DND-41 (cell line): ENCODE measurements around the gene OLFM3.

ENCODE experiments used
- ATAC-seq: fragments of 200-7000 bp; cut with Tn5 transposase; 3 replicates; pipeline ENCODE4 v1.9.1; 2021; ENCODE audit warnings: low read depth; ENCODE audit not compliant: insufficient read depth
- DNase-seq: peaks from one replicate; pipeline ENCODE4 v3.0.0-alpha.2; 2020
- H2AFZ ChIP-seq: 2 replicates; pipeline ENCODE4 v1.6.0; 2012; ENCODE audit warnings: low read depth, low read length
- H3K27ac ChIP-seq: 2 replicates; pipeline ENCODE4 v1.5.1; 2012; ENCODE audit warnings: low read length, inconsistent platforms
- H3K27me3 ChIP-seq: fragments of 200-600 bp; sonication (generic); 2 replicates; pipeline ENCODE4 v1.6.0; 2012; ENCODE audit warnings: low read length, mild to moderate bottlenecking, inconsistent platforms; ENCODE audit not compliant: insufficient read depth, poor library complexity
- H3K36me3 ChIP-seq: 2 replicates; pipeline ENCODE4 v1.5.1; 2012; ENCODE audit warnings: low read length, inconsistent platforms; ENCODE audit not compliant: insufficient read depth
- H3K4me1 ChIP-seq: 2 replicates; pipeline ENCODE4 v1.5.1; 2012; ENCODE audit warnings: mild to moderate bottlenecking, low read length; ENCODE audit not compliant: insufficient read depth
- H3K4me2 ChIP-seq: 2 replicates; pipeline ENCODE4 v1.6.0; 2012; ENCODE audit warnings: mild to moderate bottlenecking, moderate library complexity, low read length, inconsistent platforms; ENCODE audit not compliant: insufficient read depth
- H3K4me3 ChIP-seq, 2 experiments: fragments of 200-600 bp in 1 of 2; shearing (Covaris generic) in 1 of 2; 2 replicates each; pipeline ENCODE4 v1.5.1; 2012 to 2016; ENCODE audit warnings: inconsistent platforms in 2 of 2, low read length in 2 of 2, mild to moderate bottlenecking in 2 of 2, low read depth in 1 of 2, moderate library complexity in 1 of 2
- H3K79me2 ChIP-seq: 2 replicates; pipeline ENCODE4 v1.6.0; 2012; ENCODE audit warnings: low read length, inconsistent platforms; ENCODE audit not compliant: insufficient read depth
- H3K9ac ChIP-seq: 2 replicates; pipeline ENCODE4 v1.6.0; 2012; ENCODE audit warnings: low read depth, mild to moderate bottlenecking, inconsistent platforms, low read length, moderate library complexity
- H3K9me3 ChIP-seq: 2 replicates; pipeline ENCODE4 v1.5.1; 2012; ENCODE audit warnings: low read length, moderate library complexity, mild to moderate bottlenecking, inconsistent platforms; ENCODE audit not compliant: insufficient read depth, severe bottlenecking
- H4K20me1 ChIP-seq: 2 replicates; pipeline ENCODE4 v1.6.0; 2012; ENCODE audit warnings: low read length; ENCODE audit not compliant: insufficient read depth
- EZH2 ChIP-seq: IDR thresholded peaks from 3 replicates; pipeline ENCODE4 v1.6.1; 2012; ENCODE audit warnings: borderline replicate concordance, low read depth, mild to moderate bottlenecking, moderate library complexity, low read length, inconsistent platforms; ENCODE audit not compliant: severe bottlenecking
- TF ChIP-seq, protein P1 (sequence below): IDR thresholded peaks from 2 replicates; pipeline ENCODE4 v1.5.1; 2012; ENCODE audit warnings: borderline replicate concordance, low read length, moderate library complexity, mild to moderate bottlenecking; ENCODE audit not compliant: poor library complexity, severe bottlenecking; ENCODE audit errors: extremely low read depth

Gene OLFM3

DNA sequence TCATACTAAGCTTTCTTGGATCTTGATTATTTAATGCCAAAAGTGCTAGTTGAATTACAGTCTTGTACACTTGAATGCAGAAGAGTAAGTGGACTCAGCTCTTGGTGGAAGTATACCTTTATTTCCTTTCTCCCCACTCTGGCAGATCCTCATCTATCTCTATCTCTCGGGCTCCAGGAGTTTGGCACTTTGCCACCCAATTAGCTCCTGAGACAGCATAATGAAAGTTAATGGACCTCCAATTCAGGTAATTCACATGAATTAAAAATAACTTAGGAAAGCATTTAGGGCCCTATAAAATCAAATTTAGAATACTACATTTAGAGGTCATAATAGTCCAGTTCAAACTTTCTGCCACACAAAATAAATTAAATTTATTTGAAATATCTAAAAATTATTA, 67.4 kb downstream of the OLFM3 start:
- Histone ChIP-seq H3K4me3 (no peak overlapping the region), H3K27me3 (no peaks in the 10 kb centered on the region), H4K20me1 (no peaks in the 10 kb centered on the region), H3K9ac (no peak overlapping the region), H3K9me3 (no peaks in the 10 kb centered on the region), H3K79me2 (no peaks in the 10 kb centered on the region), H3K4me2 (no peak overlapping the region), H3K36me3 (no peaks in the 10 kb centered on the region), H2AFZ (no peak overlapping the region), H3K27ac (no peak overlapping the region), H3K4me1 (no peaks in the 10 kb centered on the region)
- DNase-seq (no peak), ATAC-seq (no peak)
- no peak for TF ChIP-seq EZH2
- TF ChIP-seq, protein P1, sequence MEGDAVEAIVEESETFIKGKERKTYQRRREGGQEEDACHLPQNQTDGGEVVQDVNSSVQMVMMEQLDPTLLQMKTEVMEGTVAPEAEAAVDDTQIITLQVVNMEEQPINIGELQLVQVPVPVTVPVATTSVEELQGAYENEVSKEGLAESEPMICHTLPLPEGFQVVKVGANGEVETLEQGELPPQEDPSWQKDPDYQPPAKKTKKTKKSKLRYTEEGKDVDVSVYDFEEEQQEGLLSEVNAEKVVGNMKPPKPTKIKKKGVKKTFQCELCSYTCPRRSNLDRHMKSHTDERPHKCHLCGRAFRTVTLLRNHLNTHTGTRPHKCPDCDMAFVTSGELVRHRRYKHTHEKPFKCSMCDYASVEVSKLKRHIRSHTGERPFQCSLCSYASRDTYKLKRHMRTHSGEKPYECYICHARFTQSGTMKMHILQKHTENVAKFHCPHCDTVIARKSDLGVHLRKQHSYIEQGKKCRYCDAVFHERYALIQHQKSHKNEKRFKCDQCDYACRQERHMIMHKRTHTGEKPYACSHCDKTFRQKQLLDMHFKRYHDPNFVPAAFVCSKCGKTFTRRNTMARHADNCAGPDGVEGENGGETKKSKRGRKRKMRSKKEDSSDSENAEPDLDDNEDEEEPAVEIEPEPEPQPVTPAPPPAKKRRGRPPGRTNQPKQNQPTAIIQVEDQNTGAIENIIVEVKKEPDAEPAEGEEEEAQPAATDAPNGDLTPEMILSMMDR: no peak

DNA sequence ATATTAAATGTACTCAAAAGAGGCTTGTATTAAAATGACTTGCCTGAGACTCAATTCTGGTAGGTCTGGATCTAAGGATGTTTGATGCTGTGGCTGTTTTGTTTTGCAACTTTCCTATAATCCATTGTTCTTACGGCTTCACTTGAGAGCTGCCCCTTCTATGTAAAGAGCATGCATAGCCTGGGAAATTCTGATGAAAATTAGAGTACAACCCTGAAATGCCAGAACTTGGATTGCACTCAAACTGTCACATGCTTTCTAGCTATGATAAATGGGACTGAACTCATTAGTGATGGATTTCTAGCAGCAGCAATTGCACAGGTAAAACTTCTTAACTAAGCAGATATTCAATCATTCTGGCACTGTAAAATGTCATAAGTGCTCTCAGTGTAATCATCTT, 67.9 kb downstream of the OLFM3 start:
- no peak for TF ChIP-seq EZH2
- TF ChIP-seq, protein P1: no peak
- no peaks in the 10 kb centered on the region for H3K79me2 ChIP-seq
- H3K9me3 ChIP-seq: no peaks in the 10 kb centered on the region
- no peaks in the 10 kb centered on the region for H3K4me1 ChIP-seq
- no peaks in the 10 kb centered on the region for H4K20me1 ChIP-seq
- no peak overlapping the region for H2AFZ ChIP-seq
- H3K4me3 ChIP-seq: no peak overlapping the region
- no peak overlapping the region for H3K4me2 ChIP-seq
- no peaks in the 10 kb centered on the region for H3K27me3 ChIP-seq
- H3K36me3 ChIP-seq: no peaks in the 10 kb centered on the region
- ATAC-seq: no peak
- no peak for DNase-seq
- no peak overlapping the region for H3K27ac ChIP-seq
- no peak overlapping the region for H3K9ac ChIP-seq

DNA sequence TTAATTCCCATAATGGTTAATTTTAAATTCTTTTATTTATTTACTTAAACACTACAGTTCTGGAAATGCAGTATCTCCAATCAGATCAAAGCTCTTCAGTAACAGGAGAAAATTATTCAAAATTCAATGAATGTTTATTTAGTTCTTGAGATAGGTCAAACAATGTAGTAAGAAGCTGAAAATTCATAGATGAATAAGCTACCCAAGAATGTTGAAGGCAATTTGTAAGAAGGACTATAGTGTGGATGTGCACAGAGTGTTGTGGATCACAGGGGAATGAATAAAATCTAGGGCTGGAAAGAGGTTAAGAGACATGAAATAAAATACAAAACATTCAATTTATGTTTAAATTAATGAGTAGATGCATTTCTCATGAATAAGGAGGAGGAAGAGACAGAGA, 72.0 kb downstream of the OLFM3 start:
- ATAC-seq (no peak), DNase-seq (no peak)
- Histone ChIP-seq H3K9ac (no peak overlapping the region), H3K36me3 (no peaks in the 10 kb centered on the region), H3K9me3 (no peaks in the 10 kb centered on the region), H2AFZ (no peak overlapping the region), H3K4me1 (no peaks in the 10 kb centered on the region), H3K27ac (no peak overlapping the region), H3K79me2 (no peaks in the 10 kb centered on the region), H3K4me2 (no peak overlapping the region), H3K4me3 (no peak overlapping the region), H3K27me3 (no peaks in the 10 kb centered on the region), H4K20me1 (no peaks in the 10 kb centered on the region)
- TF ChIP-seq, protein P1: no peak

DNA sequence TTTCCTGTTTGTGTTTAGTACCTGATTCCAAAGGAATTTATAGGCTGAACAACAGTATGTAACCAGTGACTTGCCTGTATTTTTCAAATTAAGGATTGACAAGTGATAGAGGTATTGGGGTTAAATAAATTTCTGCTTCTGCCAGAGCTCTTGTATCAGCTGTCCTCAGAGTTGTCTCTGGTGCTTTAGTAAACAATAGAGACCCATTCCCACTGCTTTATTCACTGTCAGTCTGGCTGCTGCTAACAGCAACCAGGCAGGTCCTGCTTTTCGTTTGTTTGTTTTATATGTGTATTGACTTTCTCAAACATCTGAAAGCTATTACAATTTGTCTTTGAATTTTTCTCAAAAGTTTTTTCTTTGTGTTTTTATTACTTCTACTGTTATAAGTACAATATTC, 76.1 kb downstream of the OLFM3 start:
- no peak overlapping the region for H3K9ac ChIP-seq
- no peak for DNase-seq
- H3K27ac ChIP-seq: no peak overlapping the region
- ATAC-seq: no peak
- no peaks in the 10 kb centered on the region for H4K20me1 ChIP-seq
- H3K27me3 ChIP-seq: no peaks in the 10 kb centered on the region
- TF ChIP-seq, protein P1: no peak
- no peak for TF ChIP-seq EZH2
- H3K9me3 ChIP-seq: no peaks in the 10 kb centered on the region
- H3K4me1 ChIP-seq: no peaks in the 10 kb centered on the region
- no peak overlapping the region for H3K4me2 ChIP-seq
- H2AFZ ChIP-seq: no peak overlapping the region
- H3K79me2 ChIP-seq: no peaks in the 10 kb centered on the region
- H3K36me3 ChIP-seq: no peaks in the 10 kb centered on the region
- H3K4me3 ChIP-seq: no peak overlapping the region
